NCI-H187 (cell line): ENCODE measurements around the gene MOGAT3.

ENCODE experiments used
- DNase-seq, 2 experiments: peaks; one replicate each; lab custom pipeline; 2025; lab: John Stamatoyannopoulos, UW

The MOGAT3 gene

GRCh38 chr7:101233907-101234547, 33.2 kb upstream of the MOGAT3 start:
- DNase-seq: no peak

- peak in 1 of 2 experiments; percentile 55 for DNase-seq
These were observed 31.5 kb upstream of the MOGAT3 start for GRCh38 chr7:101232141-101232850.

DNA sequence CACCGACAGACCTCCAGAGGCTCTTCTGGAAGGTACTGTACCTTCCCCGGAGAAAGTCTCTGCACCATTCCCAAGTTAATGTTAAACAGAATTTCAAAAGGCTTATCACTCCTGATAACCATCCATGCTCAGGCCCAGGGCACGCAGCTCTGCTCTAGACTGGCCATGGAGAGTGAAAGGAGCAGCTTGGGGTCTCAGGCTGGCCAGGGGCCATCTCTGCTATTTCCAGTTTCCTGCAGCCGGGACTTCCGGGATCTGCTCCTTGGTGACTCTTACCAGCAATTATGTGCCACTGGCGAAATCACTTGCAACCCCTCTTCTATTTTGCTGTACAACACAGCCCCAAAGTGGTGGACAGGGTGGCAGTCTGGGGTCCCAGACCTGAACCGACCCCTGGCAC, 30.8 kb upstream of the MOGAT3 start:
- DNase-seq: no peak

DNA sequence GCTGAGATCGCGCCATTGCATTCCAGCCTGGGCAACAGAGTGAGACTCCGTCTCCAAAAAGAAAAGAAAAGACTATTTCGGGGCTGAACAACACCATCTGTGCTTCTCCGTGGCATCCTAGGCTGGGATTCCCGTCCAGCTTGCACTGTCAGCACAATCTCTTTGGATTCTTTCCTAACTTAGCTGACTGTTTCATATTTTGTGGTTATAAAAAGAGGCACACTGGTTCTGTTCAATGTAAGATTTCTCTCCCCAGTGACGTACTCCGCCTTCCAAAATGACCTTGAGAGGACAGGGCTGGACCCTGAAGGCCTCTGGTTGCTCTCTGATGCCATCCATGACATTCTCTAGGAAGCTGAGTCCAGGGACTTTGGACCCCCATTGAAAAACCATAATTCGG, 25.9 kb upstream of the MOGAT3 start:
- no peak for DNase-seq

GRCh38 chr7:101225650-101226049, 24.8 kb upstream of the MOGAT3 start:
- DNase-seq: no peak

DNA sequence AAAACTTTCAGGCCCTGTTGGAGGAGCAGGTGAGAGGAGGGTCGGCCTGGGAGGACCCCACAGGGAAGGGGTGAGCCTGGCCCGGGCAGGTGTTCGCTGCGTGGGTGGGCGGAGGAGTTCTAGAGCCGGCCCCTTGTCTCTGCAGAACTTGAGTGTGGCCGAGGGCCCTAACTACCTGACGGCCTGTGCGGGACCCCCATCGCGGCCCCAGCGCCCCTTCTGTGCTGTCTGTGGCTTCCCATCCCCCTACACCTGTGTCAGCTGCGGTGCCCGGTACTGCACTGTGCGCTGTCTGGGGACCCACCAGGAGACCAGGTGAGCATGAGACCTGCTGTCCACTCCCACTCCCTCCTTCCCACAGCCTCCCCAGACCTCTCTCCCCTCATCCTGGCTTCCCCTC, 22.7 kb upstream of the MOGAT3 start:
- DNase-seq: no peak

- no peak for DNase-seq
These were observed 21.5 kb upstream of the MOGAT3 start for GRCh38 chr7:101222275-101222830.

DNA sequence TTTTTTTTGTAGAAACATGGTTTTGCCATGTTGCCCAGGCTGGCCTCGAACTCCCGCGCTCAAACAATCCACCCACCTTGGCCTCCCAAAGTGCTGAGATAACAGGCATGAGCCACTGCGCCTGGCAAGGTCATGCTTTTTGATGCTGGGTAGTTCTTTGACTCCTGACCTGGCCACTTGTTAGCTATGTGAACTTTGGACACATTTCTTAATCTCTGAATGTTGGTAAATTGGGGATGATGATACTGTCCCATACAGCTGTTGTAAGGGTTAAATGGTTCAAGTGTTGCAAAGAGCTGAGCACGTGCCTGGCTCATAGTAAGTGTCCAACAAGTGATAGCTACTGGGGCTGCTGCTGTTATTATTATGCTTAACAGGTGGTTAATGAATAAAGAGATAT, 19.5 kb upstream of the MOGAT3 start:
- no peak for DNase-seq

DNA sequence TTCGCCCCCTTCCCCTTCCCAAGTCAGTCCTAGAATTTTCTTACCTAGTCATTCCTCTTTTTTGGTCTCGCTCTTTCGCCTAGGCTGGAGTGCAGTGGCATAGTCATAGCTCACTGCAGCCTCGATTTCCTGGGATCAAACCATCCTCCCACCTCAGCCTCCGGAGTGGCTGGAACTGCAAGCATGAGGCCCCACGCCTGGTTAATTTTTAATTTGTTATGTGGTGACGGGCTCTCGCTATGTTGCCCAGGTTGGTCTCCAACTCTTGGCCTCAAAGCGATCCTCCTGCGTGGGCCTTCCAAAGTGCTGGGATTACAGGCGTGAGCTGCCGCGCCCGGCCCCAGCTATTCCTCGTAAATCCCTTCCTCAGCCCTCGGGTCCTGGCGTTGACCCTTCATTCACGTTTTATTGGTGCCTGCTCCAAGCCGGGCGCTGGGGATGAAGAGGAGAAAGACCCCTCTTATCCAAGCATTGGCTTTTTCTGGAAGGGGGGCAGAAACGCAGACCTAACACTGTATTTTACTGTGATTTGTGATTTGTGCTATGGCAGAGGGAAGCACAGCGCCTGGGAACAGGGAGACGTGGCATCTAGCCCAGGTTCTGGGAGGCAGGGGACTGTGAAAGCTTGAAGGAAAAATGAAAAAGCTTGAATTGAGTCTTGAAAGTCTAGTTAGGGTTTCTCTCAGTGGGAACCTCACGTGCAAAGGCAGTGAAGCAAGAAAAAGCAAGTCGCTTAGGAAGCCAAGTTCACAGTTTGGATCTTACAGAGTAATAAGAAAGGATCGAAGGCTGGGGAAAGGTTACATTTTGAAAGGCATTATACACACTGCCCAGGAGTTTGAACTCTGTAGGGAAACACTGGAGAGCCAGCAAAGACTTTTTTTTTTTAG, 17.6 kb upstream of the MOGAT3 start:
- no peak for DNase-seq

DNA sequence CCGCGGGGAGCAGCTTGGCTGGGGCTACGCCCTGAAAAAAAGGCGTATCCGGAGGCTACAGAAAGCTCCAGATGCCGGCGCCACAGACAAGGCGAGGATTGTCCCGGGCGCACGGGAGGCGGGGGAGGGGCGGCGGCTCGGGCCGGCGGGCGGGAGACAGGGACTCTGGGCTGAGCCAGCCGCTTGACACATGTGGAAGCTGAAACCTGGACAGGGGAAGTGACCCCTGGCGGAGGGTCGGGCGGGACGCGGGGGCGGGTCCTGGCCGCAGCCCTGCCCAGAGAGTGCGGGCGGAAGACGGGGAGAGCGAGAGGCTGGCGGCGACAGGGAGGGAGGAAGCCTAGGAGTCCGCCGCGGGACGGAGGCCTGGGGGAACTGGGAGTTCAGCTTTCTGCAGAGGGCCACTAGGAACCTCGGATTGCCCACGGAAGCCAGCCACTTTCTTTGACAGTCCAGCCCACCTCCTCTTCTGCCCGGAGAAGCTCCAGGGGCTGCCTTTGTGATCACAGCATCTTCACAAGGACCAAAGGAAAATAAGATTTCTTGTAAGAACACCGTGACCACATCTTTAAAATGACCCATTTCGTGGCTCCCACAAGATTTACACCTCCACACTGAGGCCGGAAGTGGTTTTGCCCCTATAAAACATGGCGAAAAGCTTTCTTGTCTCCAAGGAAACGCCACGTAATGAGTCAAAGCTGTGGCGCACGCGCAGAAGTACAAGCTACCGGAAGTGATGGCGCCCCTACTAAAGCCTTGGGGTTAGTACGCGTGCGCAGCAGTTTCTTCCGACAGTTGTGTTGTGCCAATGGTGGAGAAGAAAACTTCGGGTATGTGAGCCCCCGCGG, 16.8 kb upstream of the MOGAT3 start, which contains the start of the genes PLOD3 and ZNHIT1:
TSS of gene PLOD3 (minus strand) at position 194 of the 848 bp plus-strand sequence. CDS start 307 bp downstream, outside the sequence.
TSS of gene ZNHIT1 (plus strand) at position 778 of the 848 bp plus-strand sequence. CDS start at position 809, 31 bp downstream.
- DNase-seq: peak; percentile 96 to 97

- no peak for DNase-seq
These were observed 16.1 kb upstream of the MOGAT3 start for GRCh38 chr7:101216860-101217387.

GRCh38 chr7:101216001-101216859, 15.4 kb upstream of the MOGAT3 start:
- no peak for DNase-seq

- DNase-seq: no peak
These were observed 11.2 kb upstream of the MOGAT3 start for GRCh38 chr7:101212014-101212413.

DNA sequence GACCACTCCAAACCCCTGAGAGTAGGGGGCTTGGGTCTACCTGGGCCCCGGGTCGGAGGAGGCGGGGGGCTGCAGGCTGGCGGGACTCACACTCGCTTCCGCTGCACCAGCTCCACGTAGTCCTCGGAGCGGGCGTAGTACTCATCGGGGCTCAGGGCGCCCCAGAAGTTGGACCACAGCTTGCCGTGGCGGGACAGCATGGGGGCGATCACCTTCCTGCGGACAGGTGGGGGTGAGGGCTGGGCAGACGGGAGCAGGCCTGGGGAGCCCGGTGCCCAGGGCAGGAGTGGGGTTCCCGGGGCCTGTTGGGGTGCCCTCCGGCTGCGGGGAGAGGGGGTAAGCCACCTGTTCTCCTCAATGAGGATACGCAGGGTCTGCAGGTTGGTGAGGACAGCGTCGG, 10.7 kb upstream of the MOGAT3 start:
- DNase-seq: no peak

DNA sequence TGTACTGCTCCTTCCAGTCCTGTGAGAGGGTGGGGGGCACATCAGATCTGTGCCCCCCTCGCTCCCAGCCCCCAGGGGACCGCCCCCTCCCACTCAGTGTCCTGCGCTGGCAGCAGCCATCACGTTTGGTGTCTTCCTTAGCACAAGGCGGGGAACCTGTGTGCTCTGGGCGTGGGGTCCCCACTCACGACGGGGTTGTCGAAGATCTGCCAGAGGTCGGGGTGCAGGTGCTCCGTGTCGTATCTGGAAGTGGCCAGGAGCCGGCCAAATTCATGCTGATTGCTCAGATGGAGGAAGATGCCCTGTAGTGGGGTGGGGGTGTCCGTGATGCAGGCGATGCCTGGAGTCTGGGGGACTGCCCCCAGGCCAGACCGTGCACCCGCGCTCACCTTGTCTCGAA, 9.3 kb upstream of the MOGAT3 start:
- no peak for DNase-seq

DNA sequence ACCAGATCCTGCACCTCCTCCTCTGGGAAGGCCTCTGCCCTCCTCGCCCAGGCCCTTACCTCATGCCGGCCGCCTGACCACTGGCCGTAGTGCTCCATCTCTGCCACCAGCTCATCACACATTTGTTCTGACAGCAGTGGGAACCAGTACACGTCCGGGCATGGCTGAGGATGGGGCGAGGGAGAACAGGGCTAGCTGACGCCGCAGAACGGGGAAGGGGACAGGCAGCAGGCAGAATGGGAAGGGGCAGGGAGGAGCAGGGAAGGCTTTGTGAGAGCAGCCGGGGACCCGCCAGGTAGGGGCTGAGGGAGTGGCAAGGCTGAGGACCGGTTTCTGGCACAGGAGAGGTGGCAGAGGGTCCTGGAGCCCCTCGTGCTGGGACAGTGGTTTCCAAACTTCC, 8.0 kb upstream of the MOGAT3 start:
- DNase-seq: no peak

GRCh38 chr7:101207459-101207858, 6.6 kb upstream of the MOGAT3 start:
- DNase-seq: no peak

DNA sequence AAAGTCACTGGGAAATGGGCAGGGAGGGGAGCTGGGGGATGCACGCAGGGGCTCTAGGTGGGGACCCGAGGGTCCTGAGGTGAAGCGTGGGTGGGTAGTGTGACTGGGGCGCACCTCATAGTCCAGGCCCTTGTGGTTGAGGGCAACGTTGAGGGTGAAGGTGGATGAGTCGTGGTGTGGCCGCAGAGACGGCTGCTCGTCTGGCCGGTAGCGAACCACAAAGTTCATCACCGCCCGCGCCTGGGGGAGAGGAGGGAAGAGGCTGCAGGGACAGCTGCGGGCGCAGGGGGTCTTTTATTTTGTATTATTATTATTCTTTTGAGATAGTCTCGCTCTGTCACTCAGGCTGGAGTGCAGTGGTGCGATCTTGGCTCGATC, 5.8 kb upstream of the MOGAT3 start:
- DNase-seq: no peak

GRCh38 chr7:101205901-101206664, 5.2 kb upstream of the MOGAT3 start:
- DNase-seq: no peak
